ENCODE data around the gene GTF3C5.

- no peak for TF ChIP-seq CTCF (IDR thresholded peaks at IDR 0.05; ENCODE audit: low read depth, low read length, poor library complexity, severe bottlenecking)
- no peak for TF ChIP-seq EZH2phosphoT487 (IDR thresholded peaks at IDR 0.05; ENCODE audit: borderline replicate concordance, low read length)
Observed at GRCh38 chr9:133049043-133049442, 18.2 kb downstream of the GTF3C5 start.

Measured in DOHH2 (cell line).